ENCODE data around the gene TMEM131L.

Gene TMEM131L

GRCh38 chr4:153612878-153613277 lies 146.7 kb downstream of the TMEM131L start:
- H3K4me3 ChIP-seq (ENCODE audit: low read depth, low read length) = no peak overlapping the region
- no peak for TF ChIP-seq CTCF (IDR thresholded peaks at IDR 0.05; ENCODE audit: low read depth, low read length)

- H3K4me3 ChIP-seq (ENCODE audit: low read depth, low read length) = no peak overlapping the region
- no peak for TF ChIP-seq CTCF (IDR thresholded peaks at IDR 0.05; ENCODE audit: low read depth, low read length)
These were observed 149.9 kb downstream of the TMEM131L start for GRCh38 chr4:153616006-153616555.

GRCh38 chr4:153618833-153619232 lies 152.7 kb downstream of the TMEM131L start:
- TF ChIP-seq CTCF (IDR thresholded peaks at IDR 0.05; ENCODE audit: low read depth, low read length) = no peak

GRCh38 chr4:153619811-153620210 lies 153.7 kb downstream of the TMEM131L start:
- no peak for TF ChIP-seq CTCF (IDR thresholded peaks at IDR 0.05; ENCODE audit: low read depth, low read length)

More at GRCh38 chr4:153618833-153619232, 152.7 kb downstream of the TMEM131L start:
- H3K4me3 ChIP-seq (ENCODE audit: low read depth, low read length) = no peak overlapping the region

GRCh38 chr4:153620352-153620751 lies 154.2 kb downstream of the TMEM131L start:
- TF ChIP-seq CTCF (IDR thresholded peaks at IDR 0.05; ENCODE audit: low read depth, low read length) = no peak

More at GRCh38 chr4:153619811-153620210, 153.7 kb downstream of the TMEM131L start:
- no peak overlapping the region for H3K4me3 ChIP-seq (ENCODE audit: low read depth, low read length)

GRCh38 chr4:153622093-153622492 lies 155.9 kb downstream of the TMEM131L start:
- no peak overlapping the region for H3K4me3 ChIP-seq (ENCODE audit: low read depth, low read length)
- TF ChIP-seq CTCF (IDR thresholded peaks at IDR 0.05; ENCODE audit: low read depth, low read length) = no peak

More at GRCh38 chr4:153620352-153620751, 154.2 kb downstream of the TMEM131L start:
- no peak overlapping the region for H3K4me3 ChIP-seq (ENCODE audit: low read depth, low read length)

- TF ChIP-seq CTCF (IDR thresholded peaks at IDR 0.05; ENCODE audit: low read depth, low read length) = no peak
- no peak overlapping the region for H3K4me3 ChIP-seq (ENCODE audit: low read depth, low read length)
These were observed 156.6 kb downstream of the TMEM131L start for GRCh38 chr4:153622778-153623240.
